GM12878 (cell line): ENCODE results near the gene ZBTB8OS. TPM values are rescaled to one million over a fixed set of nuclear protein-coding genes. Genes with fewer than 3 reads are reported as not detected.

ENCODE experiments used
- BCLAF1 ChIP-seq: fragments of 450-650 bp; IDR thresholded peaks from 2 replicates; pipeline ENCODE4 v1.6.1; 2017; ENCODE audit warnings: antibody characterized with exemption, mild to moderate bottlenecking, moderate library complexity
- CEBPZ ChIP-seq: fragments of 150-350 bp; IDR thresholded peaks from 2 replicates; pipeline ENCODE4 v1.6.1; 2016; ENCODE audit warnings: low read depth, low read length
- CHD2 ChIP-seq: IDR thresholded peaks from 2 replicates; pipeline ENCODE4 v1.6.1; 2011; ENCODE audit warnings: low read depth, low read length, improper control_type of control experiment, borderline replicate concordance
- E2F4 ChIP-seq: IDR thresholded peaks from 2 replicates; pipeline ENCODE4 v1.6.1; 2012; ENCODE audit warnings: low read depth, low read length, improper control_type of control experiment
- FOS ChIP-seq: IDR thresholded peaks from 3 replicates; pipeline ENCODE4 v1.6.1; 2011; ENCODE audit warnings: borderline replicate concordance; ENCODE audit not compliant: insufficient read length; ENCODE audit errors: extremely low read depth
- GABPA ChIP-seq: IDR thresholded peaks from 2 replicates; pipeline ENCODE4 v1.6.1; 2014; ENCODE audit warnings: antibody characterized with exemption, low read depth, mild to moderate bottlenecking, inconsistent platforms
- HCFC1 ChIP-seq: fragments of 150-350 bp; IDR thresholded peaks from 2 replicates; pipeline ENCODE4 v1.6.1; 2014; ENCODE audit warnings: low read length
- HSF1 ChIP-seq: fragments of 150-350 bp; IDR thresholded peaks from 2 replicates; pipeline ENCODE4 v1.6.1; 2014; ENCODE audit warnings: mild to moderate bottlenecking, low read depth, low read length
- IRF5 ChIP-seq: fragments of 450-650 bp; IDR thresholded peaks from 2 replicates; pipeline ENCODE4 v1.6.1; 2017; ENCODE audit warnings: borderline replicate concordance
- JUNB ChIP-seq: IDR thresholded peaks from 2 replicates; pipeline ENCODE4 v1.6.1; 2016; ENCODE audit warnings: antibody characterized with exemption, mild to moderate bottlenecking
- LARP7 ChIP-seq: fragments of 450-650 bp; IDR thresholded peaks from 2 replicates; pipeline ENCODE4 v1.6.1; 2017; ENCODE audit warnings: mild to moderate bottlenecking
- NFXL1 ChIP-seq: fragments of 450-650 bp; IDR thresholded peaks from 2 replicates; pipeline ENCODE4 v1.6.1; 2017; ENCODE audit warnings: antibody characterized with exemption, mild to moderate bottlenecking, borderline replicate concordance
- NR2C2 ChIP-seq: IDR thresholded peaks from 2 replicates; pipeline ENCODE4 v1.6.1; 2011; ENCODE audit warnings: borderline replicate concordance, low read depth; ENCODE audit not compliant: control insufficient read depth, insufficient read length
- PAX8 ChIP-seq: fragments of 450-650 bp; IDR thresholded peaks from 2 replicates; pipeline ENCODE4 v1.6.1; 2017; ENCODE audit warnings: mild to moderate bottlenecking, moderate library complexity
- PBX3 ChIP-seq: IDR thresholded peaks from 2 replicates; pipeline ENCODE4 v1.6.1; 2011; ENCODE audit warnings: mild to moderate bottlenecking, low read depth, low read length, moderate library complexity; ENCODE audit not compliant: insufficient replicate concordance
- RCOR1 ChIP-seq: conservative IDR thresholded peaks from 2 replicates; pipeline ENCODE4 v1.6.1; 2012; ENCODE audit warnings: low read depth, low read length, improper control_type of control experiment
- USF2 ChIP-seq: IDR thresholded peaks from 2 replicates; pipeline ENCODE4 v1.6.1; 2011; ENCODE audit warnings: low read depth, low read length, improper control_type of control experiment, borderline replicate concordance
- ZNF217 ChIP-seq: fragments of 450-650 bp; IDR thresholded peaks from 2 replicates; pipeline ENCODE4 v1.6.1; 2017; ENCODE audit warnings: antibody characterized with exemption, mild to moderate bottlenecking
- polyA plus RNA-seq, 11 experiments: library from polyadenylated mRNA; depleted of rRNA in 4 of 11; unstranded in 6 of 11; stranded (reverse) in 5 of 11; fragments of >200 nt; fragmentation: Nextera tagmentation in 4 of 11; fragmentation: Illumina TruSeq in 1 of 11; extraction: Ambion mirVana in 4 of 11; extraction: Trizol in 1 of 11; gene quantifications; 1 replicate in 1 of 11; 2 replicates in 10 of 11; pipeline versions ENCODE4 v1.2.1 to v1.2.3, GENCODE V29; 2011 to 2016; ENCODE audit warnings: inconsistent platforms in 2 of 11, missing spikeins in 2 of 11, low read depth in 1 of 11
- total RNA-seq, 4 experiments: library from RNA; depleted of rRNA in 3 of 4; stranded (reverse); fragments of >200 nt in 3 of 4; fragmentation: Illumina TruSeq in 1 of 4; extraction: Trizol in 1 of 4; gene quantifications; 2 replicates each; pipeline versions ENCODE4 v1.2.1 to v1.2.3, GENCODE V29; 2013 to 2021

ZBTB8OS gene
- total and polyA plus RNA-seq, 10 of the 15 experiments (the other 5 are each of a cell fraction or from before 2014, with no cell fraction given): 77.8 to 350 (median 139) TPM

GRCh38 chr1:32650248-32650751 lies at the start of gene ZBTB8OS (continued):
- TF ChIP-seq IRF5: no peak
- TF ChIP-seq GABPA: peak; percentile 95
- TF ChIP-seq E2F4: no peak
- peak; percentile 41; the same call in 1 of the 2 replicates for TF ChIP-seq CHD2
- TF ChIP-seq USF2: no peak
- peak; percentile 76 for TF ChIP-seq HCFC1
- 0 out of 2 replicates have a peak, but pooled peaks have one; percentile 11 for TF ChIP-seq LARP7
- TF ChIP-seq NFXL1: no peak
- no peak for TF ChIP-seq PAX8
- no peak for TF ChIP-seq ZNF217
- TF ChIP-seq JUNB: no peak
- TF ChIP-seq FOS: no peak
- no peak for TF ChIP-seq NR2C2
- no peak for TF ChIP-seq RCOR1
- TF ChIP-seq HSF1: no peak
- TF ChIP-seq CEBPZ: no peak
- no peak for TF ChIP-seq PBX3
- no peak for TF ChIP-seq BCLAF1
